Measurements from ENCODE around the gene SORL1. TPM values are rescaled to one million over a fixed set of nuclear protein-coding genes. Genes with fewer than 3 reads are reported as not detected.
"Not testable (repeated sequence)": the region's sequence is repeated elsewhere in the genome, so short reads cannot be mapped to it uniquely, and the experiment has no call there.

Gene SORL1
- total RNA-seq, 1 donor from 2014 or later: 11.3 TPM

- H3K4me3 ChIP-seq (ENCODE audit: low read depth, low read length): no peak overlapping the region
- TF ChIP-seq CTCF (IDR thresholded peaks at IDR 0.05; ENCODE audit: insufficient read depth, low read length, severe bottlenecking): no peak
- no peak for DNase-seq (ENCODE audit: low read depth)
- no peaks in the 10 kb centered on the region for H3K36me3 ChIP-seq (ENCODE audit: control insufficient read depth, insufficient read depth, low read length)
- peak; percentile 50 for FAIRE-seq
- no peaks in the 10 kb centered on the region for H3K27me3 ChIP-seq (ENCODE audit: control insufficient read depth, insufficient read depth, low read length)
These were observed 112.0 kb downstream of the SORL1 start for GRCh38 chr11:121563900-121564822.

GRCh38 chr11:121564948-121565684 is 113.0 kb downstream of the SORL1 start:
- Histone ChIP-seq H3K4me3 (ENCODE audit: low read depth, low read length) (no peak overlapping the region), H3K36me3 (ENCODE audit: control insufficient read depth, insufficient read depth, low read length) (no peaks in the 10 kb centered on the region), H3K27me3 (ENCODE audit: control insufficient read depth, insufficient read depth, low read length) (no peaks in the 10 kb centered on the region)
- TF ChIP-seq CTCF (IDR thresholded peaks at IDR 0.05; ENCODE audit: insufficient read depth, low read length, severe bottlenecking): no peak
- no peak for DNase-seq (ENCODE audit: low read depth)
- FAIRE-seq: no peak

- Histone ChIP-seq H3K27me3 (ENCODE audit: control insufficient read depth, insufficient read depth, low read length) (no peaks in the 10 kb centered on the region), H3K36me3 (ENCODE audit: control insufficient read depth, insufficient read depth, low read length) (no peaks in the 10 kb centered on the region), H3K4me3 (ENCODE audit: low read depth, low read length) (no peak overlapping the region)
- DNase-seq (ENCODE audit: low read depth) (no peak), FAIRE-seq (no peak)
- no peak for TF ChIP-seq CTCF (IDR thresholded peaks at IDR 0.05; ENCODE audit: insufficient read depth, low read length, severe bottlenecking)
These were observed 114.4 kb downstream of the SORL1 start for GRCh38 chr11:121566279-121567168.

GRCh38 chr11:121567995-121568394 is 115.9 kb downstream of the SORL1 start:
- H3K27me3 ChIP-seq (ENCODE audit: control insufficient read depth, insufficient read depth, low read length): no peaks in the 10 kb centered on the region
- no peaks in the 10 kb centered on the region for H3K36me3 ChIP-seq (ENCODE audit: control insufficient read depth, insufficient read depth, low read length)
- FAIRE-seq: no peak
- no peak for DNase-seq (ENCODE audit: low read depth)
- TF ChIP-seq CTCF (IDR thresholded peaks at IDR 0.05; ENCODE audit: insufficient read depth, low read length, severe bottlenecking): no peak
- H3K4me3 ChIP-seq (ENCODE audit: low read depth, low read length): no peak overlapping the region

GRCh38 chr11:121569332-121570299 is 117.5 kb downstream of the SORL1 start:
- H3K27me3 ChIP-seq (ENCODE audit: control insufficient read depth, insufficient read depth, low read length); H3K4me3 ChIP-seq (ENCODE audit: low read depth, low read length); FAIRE-seq; DNase-seq (ENCODE audit: low read depth); H3K36me3 ChIP-seq (ENCODE audit: control insufficient read depth, insufficient read depth, low read length): not testable (repeated sequence)
